SK-N-SH (cell line): ENCODE results near the gene PCNX4.

ENCODE experiments used
- EZH2phosphoT487 ChIP-seq: fragments of 200-600 bp; sonication (generic); IDR thresholded peaks from 2 replicates; pipeline ENCODE4 v1.6.1; 2017; ENCODE audit warnings: low read depth, mixed run types, mild to moderate bottlenecking, antibody characterized with exemption, moderate library complexity, borderline replicate concordance
- GABPA ChIP-seq: IDR thresholded peaks from 2 replicates; pipeline ENCODE4 v1.4.0; 2012; ENCODE audit warnings: low read depth, mild to moderate bottlenecking
- IRF3 ChIP-seq: fragments of 150-350 bp; IDR thresholded peaks from 2 replicates; pipeline ENCODE4 v1.6.1; 2016; ENCODE audit warnings: mild to moderate bottlenecking, low read depth, low read length
- NFIC ChIP-seq: IDR thresholded peaks from 2 replicates; pipeline ENCODE4 v1.4.0; 2012; ENCODE audit warnings: borderline replicate concordance
- RCOR1 ChIP-seq: fragments of 150-350 bp; IDR thresholded peaks from 2 replicates; pipeline ENCODE4 v1.6.1; 2017; ENCODE audit warnings: antibody characterized with exemption, low read length
- SMC3 ChIP-seq: IDR thresholded peaks from 2 replicates; pipeline ENCODE4 v1.6.1; 2012; ENCODE audit warnings: low read depth, low read length, improper control_type of control experiment
- TF ChIP-seq, protein P1 (sequence below): fragments of 200-600 bp; sonication (generic); IDR thresholded peaks from 2 replicates; pipeline ENCODE4 v1.6.1; 2017; ENCODE audit warnings: antibody characterized with exemption, mild to moderate bottlenecking, moderate library complexity

GRCh38 chr14:60204843-60205774 lies 113.4 kb downstream of the PCNX4 start:
- TF ChIP-seq NFIC, result no peak
- no peak for TF ChIP-seq IRF3
- TF ChIP-seq SMC3, result no peak
- TF ChIP-seq, protein P1, sequence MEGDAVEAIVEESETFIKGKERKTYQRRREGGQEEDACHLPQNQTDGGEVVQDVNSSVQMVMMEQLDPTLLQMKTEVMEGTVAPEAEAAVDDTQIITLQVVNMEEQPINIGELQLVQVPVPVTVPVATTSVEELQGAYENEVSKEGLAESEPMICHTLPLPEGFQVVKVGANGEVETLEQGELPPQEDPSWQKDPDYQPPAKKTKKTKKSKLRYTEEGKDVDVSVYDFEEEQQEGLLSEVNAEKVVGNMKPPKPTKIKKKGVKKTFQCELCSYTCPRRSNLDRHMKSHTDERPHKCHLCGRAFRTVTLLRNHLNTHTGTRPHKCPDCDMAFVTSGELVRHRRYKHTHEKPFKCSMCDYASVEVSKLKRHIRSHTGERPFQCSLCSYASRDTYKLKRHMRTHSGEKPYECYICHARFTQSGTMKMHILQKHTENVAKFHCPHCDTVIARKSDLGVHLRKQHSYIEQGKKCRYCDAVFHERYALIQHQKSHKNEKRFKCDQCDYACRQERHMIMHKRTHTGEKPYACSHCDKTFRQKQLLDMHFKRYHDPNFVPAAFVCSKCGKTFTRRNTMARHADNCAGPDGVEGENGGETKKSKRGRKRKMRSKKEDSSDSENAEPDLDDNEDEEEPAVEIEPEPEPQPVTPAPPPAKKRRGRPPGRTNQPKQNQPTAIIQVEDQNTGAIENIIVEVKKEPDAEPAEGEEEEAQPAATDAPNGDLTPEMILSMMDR, result no peak
- no peak for TF ChIP-seq GABPA
- TF ChIP-seq EZH2phosphoT487, result no peak
- TF ChIP-seq RCOR1, result no peak
